ENCODE data around the gene MAMSTR. TPM values are rescaled to one million over a fixed set of nuclear protein-coding genes. Genes with fewer than 3 reads are reported as not detected.

Gene MAMSTR
- total and polyA plus RNA-seq, 9 donors = 29.2 to 160 (median 93.1) TPM

- Histone ChIP-seq H3K27ac (ENCODE audit: low read length) (peak within 1 kb of the TSS; percentile 92), H3K4me3 (ENCODE audit: low read length) (peak within 1 kb of the TSS; percentile 45)
These were observed 27.4 kb upstream of the MAMSTR start, which contains the start of gene IZUMO1 for GRCh38 chr19:48746738-48747575. IZUMO1 (minus strand) TSS chr19:48746909; CDS start chr19:48745859, 1,050 bp downstream.

GRCh38 chr19:48746110-48746509 is 26.6 kb upstream of the MAMSTR start:
- Histone ChIP-seq H3K27me3 (ENCODE audit: control insufficient read depth, insufficient read depth, low read length) (peaks cover 38% of the 10 kb centered on the region), H3K27ac (ENCODE audit: low read length) (no peak overlapping the region), H3K4me1 (ENCODE audit: control insufficient read depth, insufficient read depth, low read length) (peaks cover 24% of the 10 kb centered on the region), H3K4me3 (ENCODE audit: low read length) (no peak overlapping the region), H3K36me3 (ENCODE audit: control insufficient read depth, insufficient read depth, low read length) (no peaks in the 10 kb centered on the region), H3K9me3 (replicated peaks; ENCODE audit: control insufficient read depth, low read depth, low read length) (peaks cover 2% of the 10 kb centered on the region)
- 58% methylated on average over 7 of the region's 8 CpGs for WGBS (ENCODE audit: insufficient coverage)
- no peak for DNase-seq

More at GRCh38 chr19:48746738-48747575, 27.4 kb upstream of the MAMSTR start, which contains the start of gene IZUMO1:
- peaks cover 46% of the 10 kb centered on the region for H3K27me3 ChIP-seq (ENCODE audit: control insufficient read depth, insufficient read depth, low read length)
- H3K36me3 ChIP-seq (ENCODE audit: control insufficient read depth, insufficient read depth, low read length) = no peaks in the 10 kb centered on the region
- peak; percentile 91 for DNase-seq
- WGBS (ENCODE audit: insufficient coverage) = 0% methylated on average over 19 of the region's 31 CpGs
- peaks cover 2% of the 10 kb centered on the region for H3K9me3 ChIP-seq (replicated peaks; ENCODE audit: control insufficient read depth, low read depth, low read length)
- H3K4me1 ChIP-seq (ENCODE audit: control insufficient read depth, insufficient read depth, low read length) = peaks cover 16% of the 10 kb centered on the region

- Histone ChIP-seq H3K36me3 (ENCODE audit: control insufficient read depth, insufficient read depth, low read length) (no peaks in the 10 kb centered on the region), H3K4me3 (ENCODE audit: low read length) (no peak overlapping the region), H3K9me3 (replicated peaks; ENCODE audit: control insufficient read depth, low read depth, low read length) (peaks cover 2% of the 10 kb centered on the region), H3K4me1 (ENCODE audit: control insufficient read depth, insufficient read depth, low read length) (peaks cover 31% of the 10 kb centered on the region), H3K27ac (ENCODE audit: low read length) (no peak overlapping the region), H3K27me3 (ENCODE audit: control insufficient read depth, insufficient read depth, low read length) (peaks cover 31% of the 10 kb centered on the region)
- peak; percentile 80 for DNase-seq
- WGBS (ENCODE audit: insufficient coverage) = 13% methylated on average over 29 of the region's 33 CpGs
These were observed 25.9 kb upstream of the MAMSTR start for GRCh38 chr19:48745208-48745995.

- Histone ChIP-seq H3K27ac (ENCODE audit: low read length) (no peak overlapping the region), H3K27me3 (ENCODE audit: control insufficient read depth, insufficient read depth, low read length) (peaks cover 23% of the 10 kb centered on the region), H3K36me3 (ENCODE audit: control insufficient read depth, insufficient read depth, low read length) (no peaks in the 10 kb centered on the region), H3K9me3 (replicated peaks; ENCODE audit: control insufficient read depth, low read depth, low read length) (peaks cover 2% of the 10 kb centered on the region), H3K4me1 (ENCODE audit: control insufficient read depth, insufficient read depth, low read length) (peaks cover 48% of the 10 kb centered on the region), H3K4me3 (ENCODE audit: low read length) (no peak overlapping the region)
- no peak for DNase-seq
- 89% methylated on average over 7 of the region's 11 CpGs for WGBS (ENCODE audit: insufficient coverage)
These were observed 22.6 kb upstream of the MAMSTR start for GRCh38 chr19:48742096-48742495.

GRCh38 chr19:48741129-48741999 is 21.8 kb upstream of the MAMSTR start:
- Histone ChIP-seq H3K27ac (ENCODE audit: low read length) (peak overlapping the region; percentile 79), H3K36me3 (ENCODE audit: control insufficient read depth, insufficient read depth, low read length) (no peaks in the 10 kb centered on the region), H3K4me1 (ENCODE audit: control insufficient read depth, insufficient read depth, low read length) (peaks cover 45% of the 10 kb centered on the region), H3K27me3 (ENCODE audit: control insufficient read depth, insufficient read depth, low read length) (peaks cover 16% of the 10 kb centered on the region), H3K9me3 (replicated peaks; ENCODE audit: control insufficient read depth, low read depth, low read length) (peaks cover 2% of the 10 kb centered on the region), H3K4me3 (ENCODE audit: low read length) (peak overlapping the region; percentile 53)
- no peak for DNase-seq
- WGBS (ENCODE audit: insufficient coverage) = 42% methylated on average over 28 of the region's 35 CpGs

- H3K27me3 ChIP-seq (ENCODE audit: control insufficient read depth, insufficient read depth, low read length) = peaks cover 6% of the 10 kb centered on the region
- WGBS (ENCODE audit: insufficient coverage) = 34% methylated on average over 10 of the region's 27 CpGs
These were observed 20.8 kb upstream of the MAMSTR start, which contains the start of gene RASIP1 for GRCh38 chr19:48740164-48740972. RASIP1 (minus strand) TSS chr19:48740610; CDS start chr19:48740282, 328 bp downstream.

GRCh38 chr19:48739404-48740163 is 20.1 kb upstream of the MAMSTR start:
- DNase-seq = peak; percentile 68

More at GRCh38 chr19:48740164-48740972, 20.8 kb upstream of the MAMSTR start, which contains the start of gene RASIP1:
- DNase-seq = peak; percentile 61
- H3K4me1 ChIP-seq (ENCODE audit: control insufficient read depth, insufficient read depth, low read length) = peaks cover 43% of the 10 kb centered on the region
- peaks cover under 1% of the 10 kb centered on the region for H3K9me3 ChIP-seq (replicated peaks; ENCODE audit: control insufficient read depth, low read depth, low read length)
- H3K36me3 ChIP-seq (ENCODE audit: control insufficient read depth, insufficient read depth, low read length) = no peaks in the 10 kb centered on the region
- H3K27ac ChIP-seq (ENCODE audit: low read length) = peak within 1 kb of the TSS; percentile 79
- H3K4me3 ChIP-seq (ENCODE audit: low read length) = peak within 1 kb of the TSS; percentile 53

GRCh38 chr19:48738557-48739403 is 19.3 kb upstream of the MAMSTR start:
- Histone ChIP-seq H3K4me1 (ENCODE audit: control insufficient read depth, insufficient read depth, low read length) (peaks cover 48% of the 10 kb centered on the region), H3K9me3 (replicated peaks; ENCODE audit: control insufficient read depth, low read depth, low read length) (no peaks in the 10 kb centered on the region), H3K4me3 (ENCODE audit: low read length) (peak overlapping the region; percentile 53), H3K27ac (ENCODE audit: low read length) (peak overlapping the region; percentile 92), H3K27me3 (ENCODE audit: control insufficient read depth, insufficient read depth, low read length) (peaks cover 7% of the 10 kb centered on the region), H3K36me3 (ENCODE audit: control insufficient read depth, insufficient read depth, low read length) (peaks cover 8% of the 10 kb centered on the region)
- 2% methylated on average over 85 of the region's 96 CpGs for WGBS (ENCODE audit: insufficient coverage)
- DNase-seq = peak; percentile 96

More at GRCh38 chr19:48739404-48740163, 20.1 kb upstream of the MAMSTR start:
- peak overlapping the region; percentile 79 for H3K27ac ChIP-seq (ENCODE audit: low read length)
- WGBS (ENCODE audit: insufficient coverage) = 8% methylated on average over 48 of the region's 51 CpGs
- peaks cover 48% of the 10 kb centered on the region for H3K4me1 ChIP-seq (ENCODE audit: control insufficient read depth, insufficient read depth, low read length)
- H3K9me3 ChIP-seq (replicated peaks; ENCODE audit: control insufficient read depth, low read depth, low read length) = no peaks in the 10 kb centered on the region
- H3K36me3 ChIP-seq (ENCODE audit: control insufficient read depth, insufficient read depth, low read length) = peaks cover 6% of the 10 kb centered on the region
- H3K27me3 ChIP-seq (ENCODE audit: control insufficient read depth, insufficient read depth, low read length) = peaks cover 7% of the 10 kb centered on the region
- H3K4me3 ChIP-seq (ENCODE audit: low read length) = peak overlapping the region; percentile 53
